GM12864 (cell line): ENCODE results near the gene APIP.

ENCODE experiments used
- DNase-seq: peaks from one replicate; pipeline ENCODE4 v3.0.0-alpha.2; 2011; ENCODE audit warnings: low read depth
- H3K4me3 ChIP-seq: 2 replicates; pipeline ENCODE4 v1.5.1; 2011; ENCODE audit warnings: mild to moderate bottlenecking, low read depth, low read length, control low read depth
- CTCF ChIP-seq: IDR thresholded peaks from 2 replicates; pipeline ENCODE4 v1.5.1; 2011; ENCODE audit warnings: low read depth, mild to moderate bottlenecking, moderate library complexity, low read length, control low read depth, inconsistent platforms; ENCODE audit errors: missing control alignments

The APIP gene

DNA sequence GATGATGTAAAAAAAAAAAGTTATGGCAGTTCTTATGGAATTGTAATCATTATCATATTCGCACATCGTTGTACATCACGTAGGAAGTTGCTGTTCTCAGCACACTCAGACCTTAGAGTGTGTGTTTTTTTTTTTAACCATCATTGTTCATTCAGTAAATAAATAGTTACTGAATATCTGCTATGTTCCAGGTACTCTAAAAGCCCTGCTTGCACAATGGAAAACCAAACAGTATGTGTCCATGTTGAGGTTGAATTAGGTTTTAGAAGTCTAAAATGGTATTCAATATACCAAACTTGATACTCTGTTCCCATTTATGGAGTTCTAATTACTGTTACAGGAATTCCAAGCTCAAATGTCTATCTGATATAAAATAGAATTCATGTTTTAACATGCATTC lies 41.4 kb upstream of the APIP start:
- DNase-seq: no peak
- no peak for TF ChIP-seq CTCF
- H3K4me3 ChIP-seq: no peak overlapping the region

DNA sequence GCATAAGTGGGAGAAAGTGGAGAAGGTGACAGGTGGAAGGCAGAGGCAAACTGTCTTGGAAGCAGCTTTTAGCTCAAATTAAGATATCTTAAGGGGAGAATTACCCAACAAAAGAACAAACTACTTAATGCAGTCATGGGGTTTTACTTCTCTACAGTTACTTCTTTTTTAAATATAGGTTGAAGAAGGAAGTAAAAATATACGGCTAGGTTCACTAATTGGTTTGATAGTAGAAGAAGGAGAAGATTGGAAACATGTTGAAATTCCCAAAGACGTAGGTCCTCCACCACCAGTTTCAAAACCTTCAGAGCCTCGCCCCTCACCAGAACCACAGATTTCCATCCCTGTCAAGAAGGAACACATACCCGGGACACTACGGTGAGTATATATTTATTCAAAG lies 41.0 kb upstream of the APIP start:
- DNase-seq: no peak
- no peak overlapping the region for H3K4me3 ChIP-seq
- TF ChIP-seq CTCF: no peak

GRCh38 chr11:34953955-34954354 lies 37.8 kb upstream of the APIP start:
- no peak overlapping the region for H3K4me3 ChIP-seq
- TF ChIP-seq CTCF: no peak
- no peak for DNase-seq

GRCh38 chr11:34948696-34949095 lies 32.5 kb upstream of the APIP start:
- no peak for TF ChIP-seq CTCF
- H3K4me3 ChIP-seq: no peak overlapping the region
- no peak for DNase-seq

GRCh38 chr11:34944692-34945091 lies 28.5 kb upstream of the APIP start:
- TF ChIP-seq CTCF: no peak
- no peak overlapping the region for H3K4me3 ChIP-seq
- no peak for DNase-seq

GRCh38 chr11:34941688-34942087 lies 25.5 kb upstream of the APIP start:
- DNase-seq: no peak
- TF ChIP-seq CTCF: no peak
- no peak overlapping the region for H3K4me3 ChIP-seq

DNA sequence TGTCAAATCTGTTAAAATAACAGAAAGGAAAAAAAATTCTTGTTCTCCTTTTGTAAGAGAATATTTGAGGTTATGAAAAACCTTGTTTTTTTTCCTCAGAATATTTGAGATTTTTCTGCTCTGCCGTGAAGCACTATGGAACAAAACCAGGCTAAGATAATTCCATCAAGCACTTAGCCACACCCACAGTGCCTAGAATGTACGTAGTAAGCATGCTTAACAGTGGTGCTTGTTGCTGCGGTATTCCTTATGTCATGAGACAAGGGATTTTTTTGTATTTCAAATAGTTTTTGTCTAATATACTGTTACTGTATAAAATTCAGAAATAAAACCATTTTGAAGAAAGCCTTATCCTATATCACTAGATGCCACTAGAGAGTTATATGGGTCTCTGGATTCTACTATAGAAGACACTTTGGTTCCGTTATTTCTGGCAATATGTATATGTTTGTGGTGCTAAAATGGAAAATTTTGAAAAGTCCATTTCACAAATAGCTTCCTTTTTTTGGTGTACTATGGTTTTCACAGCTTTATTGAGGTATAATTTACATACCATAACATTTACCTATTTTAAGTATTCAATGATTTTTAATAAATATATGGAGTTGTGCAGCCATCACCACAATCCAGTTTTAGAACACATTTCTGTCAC lies 24.0 kb upstream of the APIP start:
- H3K4me3 ChIP-seq: no peak overlapping the region
- TF ChIP-seq CTCF: no peak
- no peak for DNase-seq
